Measurements from ENCODE around the gene ITPRID1. TPM values are rescaled to one million over a fixed set of nuclear protein-coding genes. Genes with fewer than 3 reads are reported as not detected.

ITPRID1 gene
- total and polyA plus RNA-seq, 10 of the 15 experiments (the other 5 are each of a cell fraction or from before 2014, with no cell fraction given): 0.06 TPM; not detected in 9

DNA sequence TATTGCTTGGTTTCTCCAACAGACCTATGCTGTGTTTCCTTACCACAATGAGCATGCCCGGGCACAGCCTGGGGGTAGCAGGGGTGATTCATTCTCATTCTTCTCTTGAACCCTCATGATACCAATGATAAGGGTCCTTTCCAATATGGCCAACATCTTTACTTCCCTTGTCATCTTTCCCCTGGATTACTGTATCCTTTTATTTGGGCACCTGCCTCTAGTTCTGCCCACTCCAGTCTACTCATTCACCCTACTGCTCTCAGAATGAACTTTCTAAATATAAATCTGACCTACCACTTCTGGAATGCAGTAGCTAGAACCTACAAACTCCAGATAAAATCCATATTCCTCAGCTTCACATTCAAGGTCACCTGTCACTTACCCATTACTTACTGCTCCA, 26.4 kb upstream of the ITPRID1 start:
- ChIA-PET CTCF (interaction anchor here (1.0 to 4.6 kb wide), 5 partner anchors 11 to 353 kb away, joined by 3 to 61 read pairs (median 4); no protein-coding TSS in a partner anchor), RAD21 (ENCODE audit: unreplicated experiment) (interaction anchor here (3.8 kb wide), 1 partner anchor 44 kb away, joined by 17 read pairs; no protein-coding TSS in a partner anchor), SMC1A (ENCODE audit: uncharacterized antibody, unreplicated experiment) (interaction anchor here (0.6 to 3.2 kb wide), 4 partner anchors 44 to 846 kb away, joined by 3 to 19 read pairs (median 3); no protein-coding TSS in a partner anchor), POLR2A (no interaction called here)
- WGBS (ENCODE audit: insufficient coverage, insufficient replicate concordance, low lambda C conversion rate, missing lambda C conversion rate): 5% methylated on average over 1 of the region's 1 CpG
- no peaks in the 10 kb centered on the region for H3K36me3 ChIP-seq (ENCODE audit: control insufficient read depth in 2 of 2, insufficient read depth in 2 of 2, low read length in 1 of 2)
- intact Hi-C loops (cut with micrococcal nuclease; ENCODE audit: unreplicated experiment): loop anchor here (5.0 kb wide), 1 partner anchor 340 kb away; no protein-coding TSS in a partner anchor
- DNase-seq (ENCODE audit: low read depth, low spot score) (no peak), FAIRE-seq (no peak), ATAC-seq (no peak)
- H3K4me2 ChIP-seq (ENCODE audit: control insufficient read depth, insufficient read depth): no peak overlapping the region
- H4K20me1 ChIP-seq (ENCODE audit: control insufficient read depth, insufficient read depth): no peaks in the 10 kb centered on the region
- no peak overlapping the region for H3K27ac ChIP-seq (ENCODE audit: control insufficient read depth, insufficient read depth)
- H3K4me3 ChIP-seq: no peak overlapping the region
- H3K9me3 ChIP-seq (replicated peaks; ENCODE audit: control insufficient read depth, insufficient read depth, low read length): no peaks in the 10 kb centered on the region
- no peak for TF ChIP-seq ZNF384 (IDR thresholded peaks at IDR 0.05; ENCODE audit: borderline replicate concordance, low read depth, low read length)
- TF ChIP-seq RB1 (IDR thresholded peaks at IDR 0.05; ENCODE audit: borderline replicate concordance): no peak
- TF ChIP-seq SMARCA5 (IDR thresholded peaks at IDR 0.05): no peak
- no peak for TF ChIP-seq GATAD2B (conservative IDR thresholded peaks at IDR 0.05; ENCODE audit: low read depth)
- TF ChIP-seq MEF2B (IDR thresholded peaks at IDR 0.05; ENCODE audit: partially characterized antibody, poor library complexity, severe bottlenecking): no peak
- no peak for TF ChIP-seq HCFC1 (IDR thresholded peaks at IDR 0.05; ENCODE audit: low read length)
- H3K27me3 ChIP-seq (replicated peaks in 1 of 2; ENCODE audit: control insufficient read depth in 2 of 2, insufficient read depth in 2 of 2, low read length in 1 of 2): no peaks in the 10 kb centered on the region
- no peaks in the 10 kb centered on the region for H3K79me2 ChIP-seq (ENCODE audit: control insufficient read depth, insufficient read depth, low read length)
- in situ Hi-C loops (cut with MboI): no loop called here
- 0 out of 2 replicates have a peak, but pooled peaks cover 3% of the 10 kb centered on the region for H3K4me1 ChIP-seq (ENCODE audit: control insufficient read depth, insufficient read depth, low read length)
- H3K9ac ChIP-seq (ENCODE audit: control insufficient read depth, insufficient read depth, low read length): no peak overlapping the region
- no TSS peak for BruUV-seq (replicated peaks)
- no peak overlapping the region for H2AFZ ChIP-seq (ENCODE audit: control insufficient read depth, low read depth, low read length)

DNA sequence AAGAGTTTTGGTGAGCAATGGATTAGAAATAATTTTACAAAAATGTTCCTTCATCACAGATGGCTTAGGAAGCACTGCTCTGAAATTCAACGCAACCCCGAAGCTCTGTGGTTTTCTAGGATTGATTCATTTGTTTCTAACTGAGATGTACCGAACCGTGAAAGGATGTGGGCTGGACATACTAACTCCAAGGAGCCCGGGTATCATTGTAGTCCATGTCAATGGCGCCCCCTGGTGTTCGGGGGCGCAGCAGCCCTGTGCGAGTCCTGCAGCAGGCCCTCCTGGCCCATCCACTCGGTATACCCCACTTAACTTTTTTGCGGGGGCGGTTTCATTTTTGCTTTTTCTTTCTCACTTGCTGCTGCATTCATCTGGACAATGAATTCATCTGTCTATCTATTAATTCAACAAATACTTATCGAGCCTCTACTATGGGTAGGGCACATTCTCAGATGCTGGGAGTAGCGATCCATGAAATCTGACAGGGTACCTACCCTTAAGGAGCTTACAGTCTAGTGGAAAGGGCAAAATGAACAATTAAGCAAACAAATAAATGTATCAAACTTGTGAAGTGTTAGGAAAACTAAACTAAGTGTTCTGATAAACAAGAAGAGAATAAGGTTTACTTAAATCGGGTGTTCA, 25.2 kb upstream of the ITPRID1 start:
- 16% methylated on average over 15 of the region's 15 CpGs for WGBS (ENCODE audit: insufficient coverage, insufficient replicate concordance, low lambda C conversion rate, missing lambda C conversion rate)
- CTCF ChIA-PET: interaction anchor here (1.1 to 4.6 kb wide), 6 partner anchors 12 to 354 kb away, joined by 3 to 61 read pairs (median 4); no protein-coding TSS in a partner anchor
- RAD21 ChIA-PET (ENCODE audit: unreplicated experiment): interaction anchor here (3.8 kb wide), 1 partner anchor 45 kb away, joined by 17 read pairs; no protein-coding TSS in a partner anchor
- Histone ChIP-seq H3K4me1 (ENCODE audit: control insufficient read depth, insufficient read depth, low read length) (0 out of 2 replicates have a peak, but pooled peaks cover 3% of the 10 kb centered on the region), H3K79me2 (ENCODE audit: control insufficient read depth, insufficient read depth, low read length) (no peaks in the 10 kb centered on the region), H3K9ac (ENCODE audit: control insufficient read depth, insufficient read depth, low read length) (no peak overlapping the region), H3K27me3 (replicated peaks in 1 of 2; ENCODE audit: control insufficient read depth in 2 of 2, insufficient read depth in 2 of 2, low read length in 1 of 2) (no peaks in the 10 kb centered on the region), H3K36me3 (ENCODE audit: control insufficient read depth in 2 of 2, insufficient read depth in 2 of 2, low read length in 1 of 2) (no peaks in the 10 kb centered on the region), H3K4me3 (no peak overlapping the region), H3K4me2 (ENCODE audit: control insufficient read depth, insufficient read depth) (peak overlapping the region; percentile 28), H4K20me1 (ENCODE audit: control insufficient read depth, insufficient read depth) (no peaks in the 10 kb centered on the region), H3K27ac (ENCODE audit: control insufficient read depth, insufficient read depth) (no peak overlapping the region), H3K9me3 (replicated peaks; ENCODE audit: control insufficient read depth, insufficient read depth, low read length) (no peaks in the 10 kb centered on the region), H2AFZ (ENCODE audit: control insufficient read depth, low read depth, low read length) (no peak overlapping the region)
- peak; percentile 34 for DNase-seq (ENCODE audit: low read depth, low spot score)
- in situ Hi-C loops (cut with MboI) (no loop called here), intact Hi-C loops (cut with micrococcal nuclease; ENCODE audit: unreplicated experiment) (loop anchor here (1.0 to 5.0 kb wide), 5 partner anchors 45 to 354 kb away; no protein-coding TSS in a partner anchor)
- POLR2A ChIA-PET: no interaction called here
- peak; percentile 100 for ATAC-seq
- peak; percentile 83 for FAIRE-seq
- SMC1A ChIA-PET (ENCODE audit: uncharacterized antibody, unreplicated experiment): interaction anchor here (0.7 to 3.2 kb wide), 6 partner anchors 9 to 302 kb away, joined by 3 to 19 read pairs (median 3); no protein-coding TSS in a partner anchor
- no TSS peak for BruUV-seq (replicated peaks)
- TF ChIP-seq CREM (IDR thresholded peaks at IDR 0.05; ENCODE audit: low read depth): no peak
- no peak for TF ChIP-seq KDM1A (IDR thresholded peaks at IDR 0.05; ENCODE audit: borderline replicate concordance)
- TF ChIP-seq, protein P1, sequence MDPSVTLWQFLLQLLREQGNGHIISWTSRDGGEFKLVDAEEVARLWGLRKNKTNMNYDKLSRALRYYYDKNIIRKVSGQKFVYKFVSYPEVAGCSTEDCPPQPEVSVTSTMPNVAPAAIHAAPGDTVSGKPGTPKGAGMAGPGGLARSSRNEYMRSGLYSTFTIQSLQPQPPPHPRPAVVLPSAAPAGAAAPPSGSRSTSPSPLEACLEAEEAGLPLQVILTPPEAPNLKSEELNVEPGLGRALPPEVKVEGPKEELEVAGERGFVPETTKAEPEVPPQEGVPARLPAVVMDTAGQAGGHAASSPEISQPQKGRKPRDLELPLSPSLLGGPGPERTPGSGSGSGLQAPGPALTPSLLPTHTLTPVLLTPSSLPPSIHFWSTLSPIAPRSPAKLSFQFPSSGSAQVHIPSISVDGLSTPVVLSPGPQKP (IDR thresholded peaks at IDR 0.05; ENCODE audit: low read depth, low read length): no peak
- TF ChIP-seq FOXK2 (IDR thresholded peaks at IDR 0.05): no peak
- TF ChIP-seq PAX5 (IDR thresholded peaks at IDR 0.05; ENCODE audit: borderline replicate concordance, low read depth, low read length): peak; percentile 78
- TF ChIP-seq, protein P2, sequence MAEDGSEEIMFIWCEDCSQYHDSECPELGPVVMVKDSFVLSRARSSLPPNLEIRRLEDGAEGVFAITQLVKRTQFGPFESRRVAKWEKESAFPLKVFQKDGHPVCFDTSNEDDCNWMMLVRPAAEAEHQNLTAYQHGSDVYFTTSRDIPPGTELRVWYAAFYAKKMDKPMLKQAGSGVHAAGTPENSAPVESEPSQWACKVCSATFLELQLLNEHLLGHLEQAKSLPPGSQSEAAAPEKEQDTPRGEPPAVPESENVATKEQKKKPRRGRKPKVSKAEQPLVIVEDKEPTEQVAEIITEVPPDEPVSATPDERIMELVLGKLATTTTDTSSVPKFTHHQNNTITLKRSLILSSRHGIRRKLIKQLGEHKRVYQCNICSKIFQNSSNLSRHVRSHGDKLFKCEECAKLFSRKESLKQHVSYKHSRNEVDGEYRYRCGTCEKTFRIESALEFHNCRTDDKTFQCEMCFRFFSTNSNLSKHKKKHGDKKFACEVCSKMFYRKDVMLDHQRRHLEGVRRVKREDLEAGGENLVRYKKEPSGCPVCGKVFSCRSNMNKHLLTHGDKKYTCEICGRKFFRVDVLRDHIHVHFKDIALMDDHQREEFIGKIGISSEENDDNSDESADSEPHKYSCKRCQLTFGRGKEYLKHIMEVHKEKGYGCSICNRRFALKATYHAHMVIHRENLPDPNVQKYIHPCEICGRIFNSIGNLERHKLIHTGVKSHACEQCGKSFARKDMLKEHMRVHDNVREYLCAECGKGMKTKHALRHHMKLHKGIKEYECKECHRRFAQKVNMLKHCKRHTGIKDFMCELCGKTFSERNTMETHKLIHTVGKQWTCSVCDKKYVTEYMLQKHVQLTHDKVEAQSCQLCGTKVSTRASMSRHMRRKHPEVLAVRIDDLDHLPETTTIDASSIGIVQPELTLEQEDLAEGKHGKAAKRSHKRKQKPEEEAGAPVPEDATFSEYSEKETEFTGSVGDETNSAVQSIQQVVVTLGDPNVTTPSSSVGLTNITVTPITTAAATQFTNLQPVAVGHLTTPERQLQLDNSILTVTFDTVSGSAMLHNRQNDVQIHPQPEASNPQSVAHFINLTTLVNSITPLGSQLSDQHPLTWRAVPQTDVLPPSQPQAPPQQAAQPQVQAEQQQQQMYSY (CRISPR knock-in tag; IDR thresholded peaks at IDR 0.05): no peak
